Esophagus squamous epithelium (tissue), 4 donors: ENCODE measurements around the gene EVA1A.

Experiments
- POLR2A ChIP-seq, 4 donors: fragments of 450-650 bp; IDR thresholded peaks; one replicate each; pipeline ENCODE4 v1.6.1; 2017; ENCODE audit warnings: antibody characterized with exemption in 4 of 4, mild to moderate bottlenecking in 4 of 4, moderate library complexity in 3 of 4
- TF ChIP-seq, protein P1 (sequence below), 6 experiments: fragments of 450-650 bp in 4 of 6; fragments of 200-600 bp in 2 of 6; sonication (generic) in 2 of 6; IDR thresholded peaks; one replicate each; pipeline ENCODE4 v1.5.1; 2016 to 2019; ENCODE audit warnings: antibody characterized with exemption in 6 of 6, mild to moderate bottlenecking in 4 of 6, moderate library complexity in 4 of 6

DNA sequence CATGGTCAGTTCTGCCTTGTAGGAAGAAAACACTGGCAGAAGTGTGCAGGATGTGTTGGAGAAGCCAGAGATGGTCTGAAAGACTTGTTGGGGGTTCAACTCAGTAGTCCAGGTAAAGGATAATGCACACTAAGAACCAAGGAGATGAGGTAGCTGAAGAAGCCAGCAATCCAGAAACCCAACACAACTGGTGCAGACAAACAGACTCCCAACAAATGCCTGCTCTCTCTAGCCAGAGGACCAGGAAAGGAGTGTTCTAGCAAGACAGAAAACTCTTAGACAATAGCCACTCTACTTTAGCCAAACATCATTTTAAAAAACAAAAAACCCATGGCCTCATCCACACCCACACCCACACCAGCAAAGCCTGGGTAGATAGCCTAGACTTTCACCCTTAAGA lies 33.9 kb downstream of the EVA1A start:
- TF ChIP-seq, protein P1, sequence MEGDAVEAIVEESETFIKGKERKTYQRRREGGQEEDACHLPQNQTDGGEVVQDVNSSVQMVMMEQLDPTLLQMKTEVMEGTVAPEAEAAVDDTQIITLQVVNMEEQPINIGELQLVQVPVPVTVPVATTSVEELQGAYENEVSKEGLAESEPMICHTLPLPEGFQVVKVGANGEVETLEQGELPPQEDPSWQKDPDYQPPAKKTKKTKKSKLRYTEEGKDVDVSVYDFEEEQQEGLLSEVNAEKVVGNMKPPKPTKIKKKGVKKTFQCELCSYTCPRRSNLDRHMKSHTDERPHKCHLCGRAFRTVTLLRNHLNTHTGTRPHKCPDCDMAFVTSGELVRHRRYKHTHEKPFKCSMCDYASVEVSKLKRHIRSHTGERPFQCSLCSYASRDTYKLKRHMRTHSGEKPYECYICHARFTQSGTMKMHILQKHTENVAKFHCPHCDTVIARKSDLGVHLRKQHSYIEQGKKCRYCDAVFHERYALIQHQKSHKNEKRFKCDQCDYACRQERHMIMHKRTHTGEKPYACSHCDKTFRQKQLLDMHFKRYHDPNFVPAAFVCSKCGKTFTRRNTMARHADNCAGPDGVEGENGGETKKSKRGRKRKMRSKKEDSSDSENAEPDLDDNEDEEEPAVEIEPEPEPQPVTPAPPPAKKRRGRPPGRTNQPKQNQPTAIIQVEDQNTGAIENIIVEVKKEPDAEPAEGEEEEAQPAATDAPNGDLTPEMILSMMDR (IDR thresholded peaks at IDR 0.05) = no peak
- TF ChIP-seq POLR2A (IDR thresholded peaks at IDR 0.05) = no peak
